ENCODE measurements around the gene ACTN1. TPM values are rescaled to one million over a fixed set of nuclear protein-coding genes. Genes with fewer than 3 reads are reported as not detected.

ACTN1 gene
- total RNA-seq, 4 donors from 2014 or later: 40.3 to 585 (median 80.1) TPM

DNA sequence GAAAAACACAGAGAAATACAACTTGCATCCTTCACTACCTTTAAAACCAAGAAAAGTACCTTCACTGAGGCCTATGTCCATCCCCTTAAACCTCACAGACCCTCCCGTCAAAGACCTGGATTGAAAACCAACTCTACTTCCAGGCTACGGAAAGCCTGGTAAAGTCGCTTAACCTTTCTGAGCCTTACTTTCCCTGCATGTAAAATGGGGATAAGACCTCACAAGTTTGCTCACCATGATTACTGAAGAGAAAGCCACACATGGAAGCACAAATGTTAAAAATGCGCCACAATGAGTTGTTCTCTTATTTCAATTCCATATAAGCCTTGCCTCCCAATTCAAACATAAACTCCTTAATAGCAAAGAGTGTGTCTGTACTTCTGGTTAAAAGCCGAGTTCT is 8.4 kb downstream of the ACTN1 start:
- Histone ChIP-seq H3K9me3 (no peaks in the 10 kb centered on the region), H3K4me1 (peaks cover 0 to 60% (median 2%) of the 10 kb centered on the region in 4 donors), H3K4me3 (no peak overlapping the region), H3K36me3 (no peaks in the 10 kb centered on the region), H3K27me3 (no peaks in the 10 kb centered on the region), H3K27ac (peak overlapping the region in 2 of 4 donors; percentile 65 to 95)
- DNase-seq: no peak
- TF ChIP-seq, protein P1, sequence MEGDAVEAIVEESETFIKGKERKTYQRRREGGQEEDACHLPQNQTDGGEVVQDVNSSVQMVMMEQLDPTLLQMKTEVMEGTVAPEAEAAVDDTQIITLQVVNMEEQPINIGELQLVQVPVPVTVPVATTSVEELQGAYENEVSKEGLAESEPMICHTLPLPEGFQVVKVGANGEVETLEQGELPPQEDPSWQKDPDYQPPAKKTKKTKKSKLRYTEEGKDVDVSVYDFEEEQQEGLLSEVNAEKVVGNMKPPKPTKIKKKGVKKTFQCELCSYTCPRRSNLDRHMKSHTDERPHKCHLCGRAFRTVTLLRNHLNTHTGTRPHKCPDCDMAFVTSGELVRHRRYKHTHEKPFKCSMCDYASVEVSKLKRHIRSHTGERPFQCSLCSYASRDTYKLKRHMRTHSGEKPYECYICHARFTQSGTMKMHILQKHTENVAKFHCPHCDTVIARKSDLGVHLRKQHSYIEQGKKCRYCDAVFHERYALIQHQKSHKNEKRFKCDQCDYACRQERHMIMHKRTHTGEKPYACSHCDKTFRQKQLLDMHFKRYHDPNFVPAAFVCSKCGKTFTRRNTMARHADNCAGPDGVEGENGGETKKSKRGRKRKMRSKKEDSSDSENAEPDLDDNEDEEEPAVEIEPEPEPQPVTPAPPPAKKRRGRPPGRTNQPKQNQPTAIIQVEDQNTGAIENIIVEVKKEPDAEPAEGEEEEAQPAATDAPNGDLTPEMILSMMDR (IDR thresholded peaks at IDR 0.05): no peak
- no peak for TF ChIP-seq POLR2A (IDR thresholded peaks at IDR 0.05)

DNA sequence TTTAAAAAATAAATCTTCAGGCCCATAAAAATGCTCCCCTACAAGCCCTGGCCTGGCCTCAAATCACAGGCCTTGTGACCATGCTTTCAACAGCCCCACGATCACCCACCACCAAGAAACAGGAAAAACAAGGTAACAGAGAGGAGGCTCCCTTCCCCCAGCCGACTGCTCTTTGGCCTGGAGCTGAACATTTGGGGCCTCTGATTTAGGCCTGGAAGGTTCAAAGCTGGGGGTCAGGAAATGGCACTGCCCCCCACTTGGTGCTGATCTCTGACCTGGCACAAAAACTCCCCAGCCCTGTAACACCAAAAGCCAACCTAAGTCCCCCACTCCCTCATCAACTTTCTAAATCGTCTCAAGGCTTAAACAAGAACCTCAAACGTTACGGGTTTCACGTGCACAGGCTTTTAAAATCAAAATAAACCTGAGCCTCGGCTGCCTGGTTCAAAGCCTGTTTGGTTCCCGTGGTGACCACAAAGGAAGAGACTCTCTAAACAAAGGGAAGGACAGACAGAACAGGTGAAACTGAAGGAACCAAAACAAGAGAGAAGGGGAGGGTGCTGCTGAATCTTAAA is 9.0 kb downstream of the ACTN1 start:
- H3K4me3 ChIP-seq: no peak overlapping the region
- no peak for TF ChIP-seq POLR2A (IDR thresholded peaks at IDR 0.05)
- TF ChIP-seq, protein P1 (IDR thresholded peaks at IDR 0.05): no peak
- H3K27me3 ChIP-seq: no peaks in the 10 kb centered on the region
- DNase-seq: no peak
- H3K9me3 ChIP-seq: no peaks in the 10 kb centered on the region
- peaks cover 0 to 60% (median 4%) of the 10 kb centered on the region in 4 donors for H3K4me1 ChIP-seq
- H3K27ac ChIP-seq: peak overlapping the region; percentile 15 to 95 (median 48)
- H3K36me3 ChIP-seq: no peaks in the 10 kb centered on the region

DNA sequence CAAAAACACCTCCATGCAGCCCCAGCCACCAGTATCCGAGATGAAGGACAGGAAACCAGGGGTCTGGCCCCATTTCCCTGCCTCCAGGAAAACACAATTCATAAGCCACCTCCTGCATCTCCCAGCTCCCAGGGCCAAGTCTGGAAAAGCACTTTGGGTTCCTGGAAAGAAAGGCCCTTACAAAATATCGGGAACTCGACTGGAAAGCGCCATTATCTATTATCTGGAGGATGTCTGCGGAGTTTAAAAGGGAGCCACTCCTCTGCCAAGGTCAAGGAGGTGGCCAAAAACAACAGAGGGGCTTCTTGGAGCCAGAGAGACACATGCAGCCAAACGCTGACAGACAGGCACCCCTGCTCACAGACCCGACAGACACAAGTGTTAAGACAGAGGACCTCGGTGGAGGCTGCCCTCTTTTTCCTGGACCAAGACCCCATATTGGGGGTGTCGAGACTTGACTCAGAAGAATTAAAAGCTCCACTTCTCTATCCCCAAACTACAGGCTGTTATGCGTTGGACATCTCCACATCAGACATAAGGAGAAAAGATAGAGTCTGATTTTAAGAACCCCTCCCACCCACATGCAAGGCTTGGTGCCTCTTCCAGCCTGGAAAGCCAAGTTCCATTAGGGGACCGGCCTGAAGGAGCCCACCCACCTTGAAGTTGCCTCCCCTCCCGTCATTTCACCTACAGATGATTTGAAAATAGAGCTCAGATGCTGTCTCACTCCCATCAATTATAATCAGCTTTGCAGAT is 9.6 kb downstream of the ACTN1 start:
- H3K27me3 ChIP-seq: no peaks in the 10 kb centered on the region
- peak overlapping the region in 3 of 4 donors; percentile 32 to 95 (median 65) for H3K27ac ChIP-seq
- no peaks in the 10 kb centered on the region for H3K9me3 ChIP-seq
- peaks cover 0 to 67% (median 5%) of the 10 kb centered on the region in 4 donors for H3K4me1 ChIP-seq
- no peaks in the 10 kb centered on the region for H3K36me3 ChIP-seq
- TF ChIP-seq POLR2A (IDR thresholded peaks at IDR 0.05): no peak
- TF ChIP-seq, protein P1 (IDR thresholded peaks at IDR 0.05): no peak
- no peak overlapping the region for H3K4me3 ChIP-seq
- no peak for DNase-seq

DNA sequence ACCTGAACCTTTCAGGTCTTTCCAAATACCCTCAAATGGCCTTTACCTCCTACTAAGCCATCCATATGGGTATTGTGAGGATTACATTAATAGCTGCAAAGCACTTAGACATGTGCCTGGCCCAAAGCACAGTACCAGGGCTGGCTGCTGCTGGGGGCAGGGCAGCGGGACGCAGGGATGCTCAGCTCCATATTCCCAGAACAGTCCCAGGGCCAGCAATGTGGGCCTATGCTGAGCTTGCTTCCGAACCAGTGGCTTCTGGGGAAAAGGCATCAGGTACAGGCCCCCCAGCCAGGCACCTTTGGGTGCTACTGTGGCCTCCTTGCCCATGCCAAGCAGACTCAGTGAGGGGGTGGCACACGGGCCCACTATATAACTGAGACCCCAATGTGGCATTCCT is 10.4 kb downstream of the ACTN1 start:
- no peaks in the 10 kb centered on the region for H3K27me3 ChIP-seq
- H3K36me3 ChIP-seq: no peaks in the 10 kb centered on the region
- no peak overlapping the region for H3K4me3 ChIP-seq
- DNase-seq: no peak
- H3K9me3 ChIP-seq: no peaks in the 10 kb centered on the region
- peaks cover 0 to 74% (median 7%) of the 10 kb centered on the region in 4 donors for H3K4me1 ChIP-seq
- H3K27ac ChIP-seq: peak overlapping the region in 3 of 4 donors; percentile 3 to 95 (median 65)
- no peak for TF ChIP-seq POLR2A (IDR thresholded peaks at IDR 0.05)
- TF ChIP-seq, protein P1 (IDR thresholded peaks at IDR 0.05): no peak

DNA sequence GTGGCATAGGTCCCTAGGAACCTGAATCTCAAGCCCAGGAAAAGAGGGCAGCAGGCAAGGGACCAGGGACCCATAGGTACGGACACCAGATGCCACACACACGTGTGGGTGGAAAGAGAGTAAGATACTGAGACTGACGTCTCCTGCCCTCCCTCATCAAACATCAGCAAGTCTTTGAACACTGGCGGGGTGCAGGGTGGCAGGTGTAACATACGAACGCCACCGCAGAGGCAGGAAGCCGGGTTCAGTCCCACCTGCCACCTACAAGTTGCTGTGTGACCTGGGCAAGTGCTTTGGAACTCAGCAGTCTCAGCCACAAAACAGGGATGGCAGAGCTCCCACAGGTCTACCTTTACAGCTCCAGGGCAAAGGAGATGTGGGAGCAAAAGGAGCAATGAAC is 11.1 kb downstream of the ACTN1 start:
- Histone ChIP-seq H3K36me3 (no peaks in the 10 kb centered on the region), H3K27me3 (no peaks in the 10 kb centered on the region), H3K4me3 (no peak overlapping the region), H3K9me3 (no peaks in the 10 kb centered on the region), H3K27ac (peak overlapping the region in 3 of 4 donors; percentile 3 to 95 (median 65)), H3K4me1 (peaks cover 0 to 74% (median 7%) of the 10 kb centered on the region in 4 donors)
- DNase-seq: peak in 2 of 3 donors; percentile 65 to 70
- TF ChIP-seq, protein P1 (IDR thresholded peaks at IDR 0.05): no peak
- no peak for TF ChIP-seq POLR2A (IDR thresholded peaks at IDR 0.05)
